Renal cortex interstitium (tissue), 11 donors: ENCODE results near the gene RPL31. TPM values are rescaled to one million over a fixed set of nuclear protein-coding genes. Genes with fewer than 3 reads are reported as not detected.

Source experiments
- DNase-seq, 11 donors: peaks; one replicate each; pipeline ENCODE4 v3.0.0-alpha.2; 2013; ENCODE audit warnings: low read depth in 9 of 11, low spot score in 4 of 11; ENCODE audit errors: extremely low read depth in 1 of 11
- polyA plus RNA-seq, 3 donors: library from polyadenylated mRNA; unstranded; fragments of 120-200 nt; gene quantifications; one replicate each; pipeline ENCODE4 v1.2.1, GENCODE V29; 2013; ENCODE audit not compliant: insufficient read length in 3 of 3

The RPL31 gene
- polyA plus RNA-seq, 3 donors, result 2,489 to 3,007 (median 2,873) TPM

DNA sequence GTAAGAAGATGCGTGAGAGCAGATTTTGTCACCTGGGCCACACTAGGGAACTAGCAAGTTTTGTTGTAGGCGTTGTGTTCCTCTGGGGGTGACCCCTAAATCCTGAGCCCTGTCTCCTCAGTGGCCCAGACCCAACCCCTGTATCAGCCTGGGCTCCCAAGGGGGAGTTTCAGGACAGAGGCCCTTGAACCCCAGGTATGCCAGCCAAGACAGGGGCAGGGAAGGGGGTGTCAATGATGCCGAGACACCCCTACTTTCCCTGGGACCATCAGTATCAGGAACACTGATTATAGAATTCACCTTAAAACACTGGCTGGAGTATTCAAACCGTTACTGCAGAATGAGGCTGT is 39.1 kb upstream of the RPL31 start:
- DNase-seq, result no peak

- no peak for DNase-seq
Observed at GRCh38 chr2:100964222-100964621, 37.9 kb upstream of the RPL31 start.

- no peak for DNase-seq
Observed at GRCh38 chr2:100964681-100965169, 37.4 kb upstream of the RPL31 start.

DNA sequence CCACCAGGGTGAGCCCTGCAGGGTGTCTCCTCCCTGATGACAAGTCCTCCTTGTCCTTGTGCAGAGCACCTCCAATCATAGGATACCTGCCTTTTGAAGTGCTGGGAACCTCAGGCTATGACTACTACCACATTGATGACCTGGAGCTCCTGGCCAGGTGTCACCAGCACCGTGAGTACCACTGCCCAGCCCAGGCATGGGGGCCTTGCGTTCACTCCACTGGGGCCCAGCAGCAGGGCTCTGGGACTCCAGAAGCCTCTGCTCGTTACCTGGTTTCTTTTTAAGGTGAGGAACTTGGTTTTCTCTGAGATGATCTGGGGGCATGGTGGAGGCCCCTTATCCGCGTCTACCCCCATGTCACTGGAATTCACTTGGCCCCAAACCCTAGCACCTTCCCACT is 36.5 kb upstream of the RPL31 start:
- no peak for DNase-seq

- DNase-seq, result no peak
Observed at GRCh38 chr2:100967716-100968115, 34.4 kb upstream of the RPL31 start.

- no peak for DNase-seq
Observed at GRCh38 chr2:100968146-100969145, 33.6 kb upstream of the RPL31 start.

GRCh38 chr2:100969998-100970397 is 32.1 kb upstream of the RPL31 start:
- DNase-seq, result no peak

GRCh38 chr2:100971221-100971620 is 30.9 kb upstream of the RPL31 start:
- no peak for DNase-seq

DNA sequence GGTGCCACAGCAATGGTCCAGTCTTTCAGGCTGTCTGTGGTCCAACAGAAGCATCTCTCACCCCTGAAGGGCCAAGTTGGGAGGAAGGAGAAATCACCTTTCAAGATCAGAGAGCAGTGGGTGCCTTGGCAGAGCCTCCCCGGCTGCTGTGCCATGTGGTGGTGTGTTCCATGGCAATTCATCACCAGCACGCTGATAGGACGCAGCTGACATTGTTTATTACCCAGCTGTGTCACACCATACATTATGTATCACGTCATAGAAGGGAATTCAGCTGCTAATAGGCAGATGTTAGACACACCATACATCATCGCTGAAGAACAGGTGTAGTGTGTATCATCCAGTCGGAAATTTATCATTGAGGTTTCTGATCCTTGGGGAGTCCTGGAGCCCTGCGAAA is 29.6 kb upstream of the RPL31 start:
- DNase-seq, result no peak

- no peak for DNase-seq
Observed at GRCh38 chr2:100974712-100975520, 27.2 kb upstream of the RPL31 start.

- DNase-seq, result no peak
Observed at GRCh38 chr2:100975521-100975785, 26.6 kb upstream of the RPL31 start.

DNA sequence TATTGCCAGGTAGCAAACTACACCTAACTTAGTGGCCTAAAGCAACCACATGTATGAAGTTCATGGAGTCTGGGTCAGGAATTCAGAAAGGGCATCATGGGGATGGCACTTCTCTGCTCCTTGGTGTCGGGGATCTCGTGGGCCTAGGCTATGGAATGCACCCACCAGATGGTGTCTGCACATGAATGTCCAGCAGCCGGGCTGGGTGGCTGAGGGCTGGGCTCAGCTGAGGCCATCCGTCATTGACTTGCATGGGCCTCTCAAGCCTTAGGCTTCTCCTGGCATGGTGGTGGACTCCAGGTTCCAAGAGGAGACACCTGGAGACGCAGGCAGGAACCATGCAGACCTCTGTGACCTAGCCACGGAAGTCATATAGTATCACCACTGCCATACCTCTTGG is 26.0 kb upstream of the RPL31 start:
- DNase-seq, result no peak

- DNase-seq, result no peak
Observed at GRCh38 chr2:100976645-100977391, 25.3 kb upstream of the RPL31 start.

GRCh38 chr2:100977511-100977910 is 24.6 kb upstream of the RPL31 start:
- DNase-seq, result no peak

GRCh38 chr2:100978582-100979191 is 23.4 kb upstream of the RPL31 start:
- no peak for DNase-seq

GRCh38 chr2:100980046-100980445 is 22.0 kb upstream of the RPL31 start:
- no peak for DNase-seq

DNA sequence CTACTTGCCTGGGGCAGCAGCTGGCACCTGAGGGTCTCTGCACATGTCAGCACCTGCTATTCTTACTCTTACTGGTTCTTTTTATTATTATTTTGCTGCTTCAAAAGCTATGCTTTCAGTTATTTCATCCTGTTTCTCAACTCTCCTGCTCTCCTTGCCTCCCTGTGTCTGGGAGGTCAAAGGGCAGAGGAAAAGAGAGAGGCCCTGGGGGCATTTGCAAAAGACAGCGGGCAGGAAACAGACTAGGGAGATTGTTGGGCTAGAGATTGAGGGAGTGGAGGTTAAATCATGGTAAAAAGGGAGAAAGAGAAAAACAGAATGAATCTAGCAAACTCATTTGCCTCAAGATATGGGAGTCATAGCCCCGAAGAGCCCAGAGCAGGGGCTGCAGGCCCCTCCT is 21.1 kb upstream of the RPL31 start:
- DNase-seq, result no peak

DNA sequence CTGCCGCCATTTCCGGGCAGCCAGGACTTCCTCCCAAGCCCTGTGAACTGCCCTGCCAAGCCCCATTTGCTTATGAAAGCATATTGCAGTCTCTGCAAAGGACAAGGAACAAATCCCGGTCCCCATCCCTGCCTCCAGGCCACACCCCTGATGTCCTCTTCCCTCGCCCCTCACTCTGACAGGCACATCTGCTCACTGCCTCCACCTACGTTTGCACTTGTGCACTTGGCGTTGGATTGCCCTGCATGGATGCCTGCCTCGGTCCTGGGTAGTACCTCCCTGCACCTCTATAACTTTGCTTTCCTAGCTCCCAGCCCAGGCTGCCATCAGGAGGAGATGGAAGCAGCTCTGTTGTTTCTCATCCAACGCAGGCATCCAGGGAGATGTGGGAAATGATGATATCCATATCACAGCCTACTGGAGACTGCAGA is 19.6 kb upstream of the RPL31 start:
- no peak for DNase-seq

DNA sequence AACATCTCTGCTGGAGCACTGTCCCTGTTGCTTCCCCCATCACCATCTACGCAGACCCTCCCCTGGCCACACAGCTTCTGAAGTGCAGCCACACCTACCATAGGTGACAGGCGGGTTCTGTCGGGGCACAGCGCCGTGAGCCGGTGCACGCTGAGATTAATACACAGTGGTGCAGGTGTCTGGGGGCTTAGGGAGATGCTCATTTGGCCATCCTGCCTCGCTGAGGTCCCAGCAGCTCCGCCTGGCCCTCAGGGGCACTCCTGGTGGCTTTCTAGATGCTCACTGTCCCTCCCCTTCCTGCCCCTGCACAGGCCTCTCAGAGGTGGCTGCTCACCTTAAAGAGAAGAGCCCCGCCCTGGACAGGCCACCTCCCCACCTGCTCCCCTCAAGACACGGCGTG is 18.9 kb upstream of the RPL31 start:
- DNase-seq, result no peak
